H9 (cell line): ENCODE measurements around the gene NRGN. TPM values are rescaled to one million over a fixed set of nuclear protein-coding genes. Genes with fewer than 3 reads are reported as not detected.
A peak's percentile ranks its signal among the peaks of the same experiment; 100 is the strongest.

ENCODE experiments used
- DNase-seq: peaks from one replicate; pipeline ENCODE4 v3.0.0-alpha.2; 2017
- H2AFZ ChIP-seq: one replicate; pipeline ENCODE4 v1.6.1; 2013; ENCODE audit warnings: mild to moderate bottlenecking, low read length, control low read depth, moderate library complexity
- H2AK5ac ChIP-seq: 2 replicates; pipeline ENCODE4 v1.6.1; 2013; ENCODE audit warnings: low read length, control low read depth, mixed read lengths; ENCODE audit not compliant: insufficient read length
- H2BK120ac ChIP-seq: one replicate; pipeline ENCODE4 v1.6.1; 2013; ENCODE audit warnings: low read depth, mild to moderate bottlenecking, low read length, control low read depth, inconsistent platforms; ENCODE audit not compliant: poor library complexity, severe bottlenecking
- H2BK12ac ChIP-seq: 2 replicates; pipeline ENCODE4 v1.6.1; 2013; ENCODE audit warnings: low read length, control low read depth, mixed read lengths, low read depth; ENCODE audit not compliant: insufficient read length
- H2BK15ac ChIP-seq: 2 replicates; pipeline ENCODE4 v1.6.1; 2013; ENCODE audit warnings: low read depth, low read length, control low read depth
- H2BK20ac ChIP-seq: one replicate; pipeline ENCODE4 v1.6.1; 2013; ENCODE audit warnings: low read depth, mild to moderate bottlenecking, low read length, control low read depth, inconsistent platforms; ENCODE audit not compliant: poor library complexity, severe bottlenecking
- H2BK5ac ChIP-seq: 2 replicates; pipeline ENCODE4 v1.6.1; 2013; ENCODE audit warnings: low read length, control low read depth, mixed read lengths; ENCODE audit not compliant: insufficient read length
- H3K14ac ChIP-seq: 2 replicates; pipeline ENCODE4 v1.6.1; 2013; ENCODE audit warnings: low read length, control low read depth; ENCODE audit not compliant: insufficient read depth
- H3K18ac ChIP-seq: 2 replicates; pipeline ENCODE4 v1.6.1; 2013; ENCODE audit warnings: low read depth, mild to moderate bottlenecking, mixed read lengths, low read length, control low read depth; ENCODE audit not compliant: insufficient read length
- H3K23ac ChIP-seq: 2 replicates; pipeline ENCODE4 v1.6.1; 2013; ENCODE audit warnings: low read length, control low read depth, mixed read lengths, low read depth; ENCODE audit not compliant: insufficient read length
- H3K23me2 ChIP-seq: 2 replicates; pipeline ENCODE4 v1.6.1; 2013; ENCODE audit warnings: low read depth, mild to moderate bottlenecking, mixed read lengths, low read length, control low read depth; ENCODE audit not compliant: insufficient read length, poor library complexity, severe bottlenecking
- H3K27ac ChIP-seq: 2 replicates; pipeline ENCODE4 v1.5.1; 2013; ENCODE audit warnings: low read length, control low read depth, mixed read lengths, low read depth; ENCODE audit not compliant: insufficient read length
- H3K27me3 ChIP-seq: 2 replicates; pipeline ENCODE4 v1.6.1; 2013; ENCODE audit warnings: low read length, control low read depth, inconsistent platforms; ENCODE audit not compliant: insufficient read depth
- H3K4ac ChIP-seq: 2 replicates; pipeline ENCODE4 v1.6.1; 2013; ENCODE audit warnings: low read depth, mild to moderate bottlenecking, control low read depth, inconsistent platforms, low read length, moderate library complexity
- H3K4me1 ChIP-seq: 2 replicates; pipeline ENCODE4 v1.6.1; 2013; ENCODE audit warnings: low read length, control low read depth, inconsistent platforms; ENCODE audit not compliant: insufficient read depth
- H3K4me2 ChIP-seq: 2 replicates; pipeline ENCODE4 v1.6.1; 2013; ENCODE audit warnings: low read length, control low read depth, mixed read lengths; ENCODE audit not compliant: insufficient read length, insufficient read depth
- H3K56ac ChIP-seq: 2 replicates; pipeline ENCODE4 v1.6.1; 2013; ENCODE audit warnings: low read depth, mild to moderate bottlenecking, mixed read lengths, low read length, control low read depth; ENCODE audit not compliant: insufficient read length
- H3K79me1 ChIP-seq: 2 replicates; pipeline ENCODE4 v1.6.1; 2013; ENCODE audit warnings: low read depth, mild to moderate bottlenecking, moderate library complexity, low read length, control low read depth, inconsistent platforms; ENCODE audit not compliant: insufficient read depth, poor library complexity, severe bottlenecking
- H3K79me2 ChIP-seq: 2 replicates; pipeline ENCODE4 v1.6.1; 2013; ENCODE audit warnings: low read length, control low read depth, inconsistent platforms; ENCODE audit not compliant: insufficient read depth
- H3K9ac ChIP-seq: 2 replicates; pipeline ENCODE4 v1.6.1; 2013; ENCODE audit warnings: low read length, control low read depth, mixed read lengths; ENCODE audit not compliant: insufficient read length; ENCODE audit errors: extremely low read depth
- H3K9me3 ChIP-seq: one replicate; pipeline ENCODE4 v1.6.1; 2013; ENCODE audit warnings: low read depth, low read length, inconsistent platforms; ENCODE audit not compliant: control insufficient read depth
- H3T11ph ChIP-seq: one replicate; pipeline ENCODE4 v1.6.1; 2013; ENCODE audit warnings: mild to moderate bottlenecking, low read length, control low read depth, inconsistent platforms
- H4K20me1 ChIP-seq: one replicate; pipeline ENCODE4 v1.6.1; 2013; ENCODE audit not compliant: control insufficient read depth, insufficient read length, insufficient read depth
- H4K5ac ChIP-seq: 2 replicates; pipeline ENCODE4 v1.6.1; 2013; ENCODE audit warnings: low read depth, mild to moderate bottlenecking, mixed read lengths, low read length, control low read depth; ENCODE audit not compliant: insufficient read length
- H4K8ac ChIP-seq: replicated peaks from 2 replicates; pipeline ENCODE4 v1.6.1; 2013; ENCODE audit warnings: low read length, control low read depth, mixed read lengths, low read depth; ENCODE audit not compliant: insufficient read length
- H4K91ac ChIP-seq: 2 replicates; pipeline ENCODE4 v1.6.1; 2013; ENCODE audit warnings: low read depth, mild to moderate bottlenecking, moderate library complexity, mixed read lengths, low read length, control low read depth; ENCODE audit not compliant: insufficient read length
- H3K27ac Mint-ChIP-seq, 3 experiments: 2 replicates in 2 of 3; 3 replicates in 1 of 3; pipeline ENCODE4 v1.8.0; 2020 to 2021; ENCODE audit warnings: mixed read lengths in 3 of 3, mild to moderate bottlenecking in 1 of 3, moderate library complexity in 1 of 3
- H3K27me3 Mint-ChIP-seq: 2 replicates; pipeline ENCODE4 v1.8.0; 2021; ENCODE audit warnings: low read depth, mild to moderate bottlenecking, moderate library complexity, mixed read lengths
- H3K36me3 Mint-ChIP-seq, 3 experiments: 2 replicates in 2 of 3; 3 replicates in 1 of 3; pipeline ENCODE4 v1.8.0; 2020 to 2021; ENCODE audit warnings: low read depth in 3 of 3, mixed read lengths in 3 of 3; ENCODE audit not compliant: insufficient read depth in 1 of 3
- H3K4me1 Mint-ChIP-seq, 2 experiments: 2 replicates each; pipeline ENCODE4 v1.8.0; 2020; ENCODE audit warnings: mixed read lengths in 2 of 2
- H3K4me3 Mint-ChIP-seq, 2 experiments: 2 replicates in 1 of 2; 3 replicates in 1 of 2; pipeline ENCODE4 v1.8.0; 2020 to 2021; ENCODE audit warnings: mild to moderate bottlenecking in 2 of 2, mixed read lengths in 2 of 2, moderate library complexity in 1 of 2
- H3K9me3 Mint-ChIP-seq, 2 experiments: 2 replicates in 1 of 2; 3 replicates in 1 of 2; pipeline ENCODE4 v1.8.0; 2020; ENCODE audit warnings: mild to moderate bottlenecking in 2 of 2, mixed read lengths in 2 of 2, moderate library complexity in 1 of 2
- WGBS: extraction: QIAGEN DNeasy Blood & Tissue Kit; methylation state at CpG from one replicate; pipeline ENCODE4 v1.1.7; 2013; ENCODE audit warnings: missing lambda C conversion rate, low lambda C conversion rate, mixed read lengths; ENCODE audit not compliant: insufficient read length; ENCODE audit errors: extremely low coverage; 5-methylcytosine and 5-hydroxymethylcytosine counted together
- total RNA-seq: library from RNA; stranded (reverse); gene quantifications from 2 replicates; pipeline ENCODE4 v1.2.1, GENCODE V29; 2021
- TF ChIP-seq, protein P1 (sequence below): fragments of 200-600 bp; sonication (generic); conservative IDR thresholded peaks from 3 replicates; pipeline ENCODE4 v1.8.0; 2021; ENCODE audit warnings: antibody characterized with exemption, mild to moderate bottlenecking

The NRGN gene
- total RNA-seq, 1 experiment from 2014 or later, result 6.4 TPM

DNA sequence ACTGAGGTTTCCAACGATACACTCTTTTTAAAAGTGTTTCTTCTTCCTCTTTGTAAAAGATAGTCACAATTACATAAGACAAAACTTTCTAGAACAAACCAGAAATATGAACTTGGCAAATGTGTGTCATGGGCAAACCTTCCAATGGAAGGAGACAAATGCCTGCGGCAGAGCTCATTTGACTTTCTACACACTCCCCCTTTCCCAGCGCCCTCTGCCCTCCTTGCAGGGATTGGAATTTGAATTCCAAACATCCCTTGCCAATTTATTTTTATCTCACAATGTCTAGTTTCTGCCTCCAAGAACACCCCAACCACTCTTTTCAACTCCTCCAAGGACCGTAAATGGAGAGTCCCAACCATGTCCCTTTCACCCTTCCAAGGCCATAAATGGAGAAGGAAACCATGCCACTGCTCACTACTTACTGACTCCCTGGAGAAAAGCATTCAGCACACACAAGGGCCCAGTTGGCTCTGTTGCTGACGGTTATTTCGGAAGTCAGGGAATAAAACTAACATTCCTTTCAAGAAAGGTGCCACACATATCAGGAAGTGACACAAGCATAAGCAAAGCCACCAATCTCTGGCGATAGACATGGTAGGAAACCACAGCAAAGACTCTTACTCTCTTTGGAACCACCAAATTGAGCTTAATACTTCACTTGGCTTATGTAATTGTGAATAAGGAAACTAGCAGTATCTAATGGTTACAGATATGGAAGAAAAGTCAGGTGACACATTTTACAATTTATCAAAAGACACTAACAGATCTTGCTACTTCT, 37.3 kb downstream of the NRGN start:
- no peak for DNase-seq
- Histone ChIP-seq H3K79me1 (no peaks in the 10 kb centered on the region), H3K4me1 (no peaks in the 10 kb centered on the region), H2BK5ac (no peak overlapping the region), H3K18ac (no peak overlapping the region), H3K23me2 (no peaks in the 10 kb centered on the region), H3K23ac (no peak overlapping the region), H3K56ac (no peak overlapping the region), H2BK20ac (no peak overlapping the region), H3K9me3 (no peaks in the 10 kb centered on the region), H3K79me2 (no peaks in the 10 kb centered on the region), H4K20me1 (no peaks in the 10 kb centered on the region), H3T11ph (no peak overlapping the region), H3K27me3 (no peaks in the 10 kb centered on the region), H3K14ac (no peak overlapping the region), H4K5ac (no peak overlapping the region), H4K91ac (no peak overlapping the region), H3K9ac (no peak overlapping the region), H2BK120ac (no peak overlapping the region), H2AK5ac (no peak overlapping the region), H3K4me2 (no peak overlapping the region), H2AFZ (no peak overlapping the region), H3K27ac (no peak overlapping the region), H3K4ac (no peak overlapping the region), H2BK12ac (no peak overlapping the region), H2BK15ac (no peak overlapping the region), H4K8ac (no peak overlapping the region)
- Mint-ChIP-seq H3K27me3 (no peaks in the 10 kb centered on the region), H3K4me3 (no peak overlapping the region), H3K4me1 (peaks cover 0 to 4% of the 10 kb centered on the region in 2 experiments; a peak in 2 of 4 replicates), H3K27ac (peak overlapping the region in 1 of 3 experiments; percentile 9; a peak in 1 of 7 replicates), H3K9me3 (no peaks in the 10 kb centered on the region), H3K36me3 (peaks cover 6 to 19% (median 17%) of the 10 kb centered on the region in 3 experiments; a peak in 6 of 7 replicates)
- TF ChIP-seq, protein P1, sequence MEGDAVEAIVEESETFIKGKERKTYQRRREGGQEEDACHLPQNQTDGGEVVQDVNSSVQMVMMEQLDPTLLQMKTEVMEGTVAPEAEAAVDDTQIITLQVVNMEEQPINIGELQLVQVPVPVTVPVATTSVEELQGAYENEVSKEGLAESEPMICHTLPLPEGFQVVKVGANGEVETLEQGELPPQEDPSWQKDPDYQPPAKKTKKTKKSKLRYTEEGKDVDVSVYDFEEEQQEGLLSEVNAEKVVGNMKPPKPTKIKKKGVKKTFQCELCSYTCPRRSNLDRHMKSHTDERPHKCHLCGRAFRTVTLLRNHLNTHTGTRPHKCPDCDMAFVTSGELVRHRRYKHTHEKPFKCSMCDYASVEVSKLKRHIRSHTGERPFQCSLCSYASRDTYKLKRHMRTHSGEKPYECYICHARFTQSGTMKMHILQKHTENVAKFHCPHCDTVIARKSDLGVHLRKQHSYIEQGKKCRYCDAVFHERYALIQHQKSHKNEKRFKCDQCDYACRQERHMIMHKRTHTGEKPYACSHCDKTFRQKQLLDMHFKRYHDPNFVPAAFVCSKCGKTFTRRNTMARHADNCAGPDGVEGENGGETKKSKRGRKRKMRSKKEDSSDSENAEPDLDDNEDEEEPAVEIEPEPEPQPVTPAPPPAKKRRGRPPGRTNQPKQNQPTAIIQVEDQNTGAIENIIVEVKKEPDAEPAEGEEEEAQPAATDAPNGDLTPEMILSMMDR, result no peak
- WGBS, result no CpG with 5 or more reads among the region's 7 CpGs
